Vagina (tissue), 2 donors: ENCODE measurements around the gene AMOTL1. TPM values are rescaled to one million over a fixed set of nuclear protein-coding genes. Genes with fewer than 3 reads are reported as not detected.

ENCODE experiments used
- DNase-seq, 2 donors: peaks; one replicate each; pipeline ENCODE4 v3.0.0-alpha.2; 2017; ENCODE audit errors: extremely low spot score in 2 of 2
- H3K27ac ChIP-seq: fragments of 200-600 bp; sonication (generic); one replicate; pipeline ENCODE4 v1.5.1; 2019
- H3K27me3 ChIP-seq: fragments of 200-600 bp; sonication (generic); one replicate; pipeline ENCODE4 v1.5.1; 2019
- H3K36me3 ChIP-seq, 2 donors: fragments of 200-600 bp; sonication (generic); one replicate each; pipeline ENCODE4 v1.5.1; 2017 to 2019
- H3K4me1 ChIP-seq: fragments of 200-600 bp; sonication (generic); one replicate; pipeline ENCODE4 v1.5.1; 2019
- H3K4me3 ChIP-seq, 2 donors: fragments of 200-600 bp; sonication (generic); 1 replicate in 1 of 2; 2 replicates in 1 of 2; pipeline ENCODE4 v1.5.1; 2016 to 2019
- H3K9me3 ChIP-seq: fragments of 200-600 bp; sonication (generic); one replicate; pipeline ENCODE4 v1.5.1; 2019
- CTCF ChIP-seq, 3 experiments: fragments of 450-650 bp in 2 of 3; fragments of 200-600 bp in 1 of 3; sonication (generic) in 1 of 3; IDR thresholded peaks; one replicate each; pipeline ENCODE4 v1.5.1; 2017 to 2019; ENCODE audit warnings: antibody characterized with exemption in 3 of 3, mild to moderate bottlenecking in 2 of 3, moderate library complexity in 2 of 3
- POLR2A ChIP-seq, 2 donors: fragments of 450-650 bp; IDR thresholded peaks; one replicate each; pipeline ENCODE4 v1.6.1; 2017; ENCODE audit warnings: antibody characterized with exemption in 2 of 2, mild to moderate bottlenecking in 2 of 2, moderate library complexity in 2 of 2
- POLR2AphosphoS5 ChIP-seq, 2 donors: sonication (generic); formaldehyde crosslinking; IDR thresholded peaks; one replicate each; pipeline ENCODE4 v1.9.0; 2017; ENCODE audit warnings: antibody characterized with exemption in 2 of 2, mild to moderate bottlenecking in 2 of 2, low read depth in 1 of 2; ENCODE audit not compliant: insufficient read depth in 1 of 2
- intact Hi-C: fragments of 100-400 bp; cut with DNase I; formaldehyde crosslinking; loops from one replicate; pipeline ENCODE4 v1.15.1; 2023
- total RNA-seq: library from RNA; depleted of rRNA; stranded (reverse); fragments of >200 nt; gene quantifications from one replicate; pipeline ENCODE4 v1.2.3, GENCODE V29; 2016

Gene AMOTL1
- 45.7 TPM for total RNA-seq

- H3K27ac ChIP-seq = peak within 1 kb of the TSS; percentile 96
- peak within 1 kb of the TSS; percentile 75 to 92 for H3K4me3 ChIP-seq
- DNase-seq = no peak
- intact Hi-C loops = no loop called here
- H3K27me3 ChIP-seq = no peaks in the 10 kb centered on the region
- H3K9me3 ChIP-seq = no peaks in the 10 kb centered on the region
- H3K4me1 ChIP-seq = peaks cover 37% of the 10 kb centered on the region
- TF ChIP-seq POLR2A (IDR thresholded peaks at IDR 0.05) = peak in 1 of 2 donors; percentile 70
- TF ChIP-seq POLR2AphosphoS5 (IDR thresholded peaks at IDR 0.05; ENCODE audit: insufficient read depth in 1 of 2, low read depth in 1 of 2) = peak; percentile 15 to 80
- no peak for TF ChIP-seq CTCF (IDR thresholded peaks at IDR 0.05)
- no peaks in the 10 kb centered on the region for H3K36me3 ChIP-seq
Observed at GRCh38 chr11:94767701-94768601, at the start of gene AMOTL1. Gene AMOTL1 (plus strand): TSS chr11:94768356. CDS start chr11:94768512, 156 bp downstream.

- no peaks in the 10 kb centered on the region for H3K27me3 ChIP-seq
- H3K9me3 ChIP-seq = no peaks in the 10 kb centered on the region
- no peak overlapping the region for H3K27ac ChIP-seq
- no peak for TF ChIP-seq POLR2AphosphoS5 (IDR thresholded peaks at IDR 0.05; ENCODE audit: insufficient read depth in 1 of 2, low read depth in 1 of 2)
- no peak for TF ChIP-seq CTCF (IDR thresholded peaks at IDR 0.05)
- TF ChIP-seq POLR2A (IDR thresholded peaks at IDR 0.05) = no peak
- no peak overlapping the region for H3K4me3 ChIP-seq
- no peaks in the 10 kb centered on the region for H3K36me3 ChIP-seq
- intact Hi-C loops = no loop called here
- DNase-seq = no peak
- H3K4me1 ChIP-seq = no peaks in the 10 kb centered on the region
Observed at GRCh38 chr11:94719876-94720275, 48.3 kb upstream of the AMOTL1 start.

GRCh38 chr11:94721565-94722292, 46.4 kb upstream of the AMOTL1 start:
- TF ChIP-seq POLR2AphosphoS5 (IDR thresholded peaks at IDR 0.05; ENCODE audit: insufficient read depth in 1 of 2, low read depth in 1 of 2) (peak in 1 of 2 donors; percentile 52), CTCF (IDR thresholded peaks at IDR 0.05) (no peak)
- Histone ChIP-seq H3K27me3 (no peaks in the 10 kb centered on the region), H3K4me3 (no peak overlapping the region), H3K27ac (no peak overlapping the region), H3K36me3 (no peaks in the 10 kb centered on the region), H3K9me3 (no peaks in the 10 kb centered on the region), H3K4me1 (no peaks in the 10 kb centered on the region)
- no peak for DNase-seq
- intact Hi-C loops = no loop called here

DNA sequence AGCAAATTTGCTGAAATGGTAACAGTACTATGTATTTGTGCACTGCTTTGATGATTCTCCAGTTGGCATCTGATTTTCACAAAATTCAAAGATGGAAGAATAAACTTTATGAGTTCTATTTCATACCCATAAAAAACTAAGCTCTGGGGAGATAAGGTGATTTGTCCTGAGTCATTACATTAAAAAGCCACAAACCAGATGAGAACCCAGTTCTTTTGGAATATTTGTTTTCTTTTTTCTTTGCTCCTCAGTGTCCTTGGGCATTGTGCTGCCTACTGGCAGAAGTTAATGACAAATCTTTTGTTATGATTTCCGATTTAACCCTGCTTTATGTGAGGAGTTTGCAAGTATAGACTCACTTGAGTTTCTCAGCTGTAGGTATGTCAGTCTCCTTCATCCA, 45.4 kb upstream of the AMOTL1 start:
- no peaks in the 10 kb centered on the region for H3K9me3 ChIP-seq
- H3K27me3 ChIP-seq = no peaks in the 10 kb centered on the region
- no peak overlapping the region for H3K4me3 ChIP-seq
- no peaks in the 10 kb centered on the region for H3K4me1 ChIP-seq
- TF ChIP-seq POLR2A (IDR thresholded peaks at IDR 0.05) (no peak), POLR2AphosphoS5 (IDR thresholded peaks at IDR 0.05; ENCODE audit: insufficient read depth in 1 of 2, low read depth in 1 of 2) (no peak), CTCF (IDR thresholded peaks at IDR 0.05) (no peak)
- no peaks in the 10 kb centered on the region for H3K36me3 ChIP-seq
- no peak for DNase-seq
- no peak overlapping the region for H3K27ac ChIP-seq
- intact Hi-C loops = no loop called here
